ENCODE results near the gene MUL1.

- TF ChIP-seq CTCF (IDR thresholded peaks at IDR 0.05; ENCODE audit: control extremely low read depth in 1 of 3, insufficient read depth in 1 of 3, low read depth in 1 of 3, low read length in 3 of 3) (no peak), POLR2A (IDR thresholded peaks at IDR 0.05; ENCODE audit: control extremely low read depth in 1 of 2, low read depth in 2 of 2, low read length in 2 of 2) (no peak), BACH1 (IDR thresholded peaks at IDR 0.05; ENCODE audit: low read length) (no peak), RAD21 (IDR thresholded peaks at IDR 0.05 in 1 of 2, conservative IDR thresholded peaks at IDR 0.05 in 1 of 2; ENCODE audit: low read depth in 2 of 2, low read length in 2 of 2) (no peak), TAF1 (IDR thresholded peaks at IDR 0.05; ENCODE audit: low read depth, low read length) (no peak), EP300 (IDR thresholded peaks at IDR 0.05; ENCODE audit: borderline replicate concordance in 1 of 2, low read depth in 2 of 2, low read length in 2 of 2) (no peak), YY1 (IDR thresholded peaks at IDR 0.05; ENCODE audit: low read depth, low read length) (no peak), POLR2AphosphoS5 (IDR thresholded peaks at IDR 0.05; ENCODE audit: low read depth, low read length) (no peak), EZH2 (IDR thresholded peaks at IDR 0.05; ENCODE audit: low read depth, low read length, severe bottlenecking) (no peak), ASH2L (IDR thresholded peaks at IDR 0.05; ENCODE audit: low read length) (no peak), MAFK (IDR thresholded peaks at IDR 0.05; ENCODE audit: low read depth, low read length) (no peak)
Observed at GRCh38 chr1:20511518-20512428, 3.8 kb upstream of the MUL1 start.
